ENCODE measurements around the gene SYNC. TPM values are rescaled to one million over a fixed set of nuclear protein-coding genes. Genes with fewer than 3 reads are reported as not detected.

Gene SYNC
- total and polyA plus RNA-seq, 2 of the 8 experiments (the other 6 are each of a cell fraction or from before 2014, with no cell fraction given) = 0.06 to 0.17 TPM

GRCh38 chr1:32701951-32702598 lies 495 bp downstream of the SYNC start:
- Histone ChIP-seq H2AK5ac (ENCODE audit: low read depth, low read length) (no peak overlapping the region), H3K79me1 (ENCODE audit: low read depth, low read length) (no peaks in the 10 kb centered on the region), H2AFZ (ENCODE audit: low read length) (no peak overlapping the region), H3K36me3 (ENCODE audit: control insufficient read depth in 2 of 4, insufficient read depth in 4 of 4, low read length in 3 of 4) (no peaks in the 10 kb centered on the region), H3K4me3 (ENCODE audit: extremely low read depth in 1 of 4, insufficient read depth in 2 of 4, low read depth in 3 of 4, low read length in 4 of 4) (peak overlapping the region; percentile 17 to 69 (median 27); a peak in 6 of 8 replicates), H4K20me1 (replicated peaks in 1 of 2; ENCODE audit: control insufficient read depth in 1 of 2, insufficient read depth in 2 of 2, low read length in 2 of 2) (no peaks in the 10 kb centered on the region), H4K91ac (replicated peaks; ENCODE audit: insufficient read length, low read length) (no peak overlapping the region), H3K4ac (replicated peaks; ENCODE audit: insufficient read length, low read depth, low read length) (no peak overlapping the region), H2BK20ac (ENCODE audit: low read length) (no peak overlapping the region), H4K8ac (ENCODE audit: extremely low read depth, insufficient read depth, low read length) (no peak overlapping the region), H3K27ac (ENCODE audit: low read depth, low read length) (no peak overlapping the region), H3K18ac (ENCODE audit: extremely low read depth, low read length) (no peak overlapping the region), H3K9ac (replicated peaks in 1 of 4; ENCODE audit: extremely low read depth in 1 of 4, low read depth in 3 of 4, low read length in 3 of 4) (no peak overlapping the region), H4K5ac (ENCODE audit: insufficient read length, low read depth, low read length) (no peak overlapping the region), H2BK120ac (replicated peaks; ENCODE audit: low read depth, low read length) (no peak overlapping the region), H2BK15ac (ENCODE audit: low read length) (no peak overlapping the region), H2BK5ac (ENCODE audit: low read depth, low read length) (no peak overlapping the region), H2BK12ac (ENCODE audit: low read depth, low read length) (no peak overlapping the region; the same call in 1 of the 2 replicates), H3K27me3 (replicated peaks in 1 of 4; ENCODE audit: control insufficient read depth in 3 of 4, extremely low read depth in 1 of 4, insufficient read depth in 3 of 4, low read length in 3 of 4) (peaks cover 5 to 35% (median 28%) of the 10 kb centered on the region in 4 experiments), H3K56ac (replicated peaks; ENCODE audit: insufficient read length, low read depth, low read length) (no peak overlapping the region), H3K23me2 (ENCODE audit: low read depth, low read length) (peaks cover 9% of the 10 kb centered on the region; the same call in 1 of the 2 replicates), H3K79me2 (ENCODE audit: control insufficient read depth in 1 of 2, insufficient read depth in 2 of 2, low read length in 2 of 2) (no peaks in the 10 kb centered on the region), H3K23ac (ENCODE audit: insufficient read length) (no peak overlapping the region), H3K4me1 (replicated peaks in 1 of 4; ENCODE audit: control insufficient read depth in 3 of 4, insufficient read depth in 4 of 4, low read length in 3 of 4) (peaks cover 0 to 15% (median 6%) of the 10 kb centered on the region in 4 experiments; a peak in 6 of 7 replicates), H3K9me3 (ENCODE audit: insufficient read depth in 2 of 2, low read depth in 1 of 2, low read length in 1 of 2) (no peaks in the 10 kb centered on the region), H3K4me2 (ENCODE audit: insufficient read depth in 1 of 2, low read depth in 2 of 2, low read length in 2 of 2) (peak overlapping the region; percentile 78 to 98), H3K14ac (ENCODE audit: insufficient read length) (no peak overlapping the region)
- no peak for DNase-seq (ENCODE audit: low read depth in 1 of 2, low spot score in 2 of 2)
- peak; percentile 39 for TF ChIP-seq EZH2 (IDR thresholded peaks at IDR 0.05; ENCODE audit: low read depth, low read length, severe bottlenecking)
- no peak for TF ChIP-seq BRCA1 (IDR thresholded peaks at IDR 0.05; ENCODE audit: low read depth, low read length)
- no peak for TF ChIP-seq TAF1 (IDR thresholded peaks at IDR 0.05; ENCODE audit: low read depth, low read length)
- TF ChIP-seq NRF1 (IDR thresholded peaks at IDR 0.05; ENCODE audit: low read depth, low read length) = no peak
- TF ChIP-seq EGR1 (IDR thresholded peaks at IDR 0.05; ENCODE audit: borderline replicate concordance, low read depth, low read length) = no peak
- TF ChIP-seq HDAC2 (IDR thresholded peaks at IDR 0.05; ENCODE audit: borderline replicate concordance in 1 of 2, low read depth in 2 of 2, low read length in 2 of 2) = peak in 1 of 2 experiments; percentile 23; a peak in 1 of 4 replicates
- ChIA-PET POLR2A (ENCODE audit: partially characterized antibody) (interaction anchor here (0.6 to 7.4 kb wide), 9 partner anchors 14 to 111 kb away, joined by 3 to 53 read pairs (median 3); no protein-coding TSS in a partner anchor), CTCF (ENCODE audit: partially characterized antibody) (interaction anchor here (1.0 to 6.6 kb wide), 4 partner anchors 11 to 84 kb away, joined by 3 to 68 read pairs (median 20); no protein-coding TSS in a partner anchor)
- no peak for FAIRE-seq
- WGBS, 2 experiments (ENCODE audit: extremely low coverage in 1 of 2, insufficient coverage in 1 of 2, insufficient read length in 1 of 2, insufficient replicate concordance in 2 of 2, low coverage in 1 of 2, low lambda C conversion rate in 2 of 2, missing lambda C conversion rate in 1 of 2) = 16% methylated on average over 21 of the region's 27 CpGs; no CpG with 5 or more reads in 1 of the 2 experiments
